Activated T-helper 2 cell treated with anti-CD3 and anti-CD28 coated beads, Interferon-gamma antibody, Interleukin-2, Interleukin-4, amounts not matched to agents 10 μg/mL and 5 μg/mL and 100 μg/mL, durations not matched to agents 14 hours and 24 hours and 36 hours (primary cell): ENCODE results near the gene HECTD3. TPM values are rescaled to one million over a fixed set of nuclear protein-coding genes. Genes with fewer than 3 reads are reported as not detected.
"Not testable (repeated sequence)": the region's sequence is repeated elsewhere in the genome, so short reads cannot be mapped to it uniquely, and the experiment has no call there.

Experiments
- DNase-seq: peaks from one replicate; pipeline ENCODE4 v3.0.0; 2021; ENCODE audit warnings: low spot score
- H3K27ac Mint-ChIP-seq: one replicate; pipeline ENCODE4 v1.8.0; 2021; ENCODE audit warnings: mixed read lengths
- H3K27me3 Mint-ChIP-seq: one replicate; pipeline ENCODE4 v1.8.0; 2021; ENCODE audit warnings: low read depth, mixed read lengths
- H3K36me3 Mint-ChIP-seq: one replicate; pipeline ENCODE4 v1.8.0; 2021; ENCODE audit warnings: low read depth, mixed read lengths
- H3K4me1 Mint-ChIP-seq: one replicate; pipeline ENCODE4 v1.8.0; 2021; ENCODE audit warnings: low read depth, mixed read lengths
- H3K4me3 Mint-ChIP-seq: one replicate; pipeline ENCODE4 v1.8.0; 2021; ENCODE audit warnings: low read depth, mild to moderate bottlenecking, moderate library complexity, mixed read lengths
- H3K9me3 Mint-ChIP-seq: one replicate; pipeline ENCODE4 v1.8.0; 2021; ENCODE audit warnings: mixed read lengths
- intact Hi-C: fragments of 100-400 bp; cut with micrococcal nuclease; formaldehyde crosslinking; loops from one replicate; pipeline ENCODE4 v1.15.1; 2023
- total RNA-seq: library from RNA; stranded (reverse); gene quantifications from 2 replicates; pipeline ENCODE4 v1.2.3, GENCODE V29; 2022

The HECTD3 gene
- total RNA-seq, 1 donor from 2014 or later, result 22.1 TPM

GRCh38 chr1:44957566-44957965 lies 53.6 kb downstream of the HECTD3 start:
- H3K27me3 Mint-ChIP-seq, intact Hi-C loops: not testable (repeated sequence)

GRCh38 chr1:44956077-44956476 lies 55.0 kb downstream of the HECTD3 start:
- H3K27me3 Mint-ChIP-seq, intact Hi-C loops, H3K4me3 Mint-ChIP-seq, DNase-seq, H3K9me3 Mint-ChIP-seq, H3K4me1 Mint-ChIP-seq, H3K27ac Mint-ChIP-seq: not testable (repeated sequence)
- H3K36me3 Mint-ChIP-seq, result peaks cover 30% of the 10 kb centered on the region

More at GRCh38 chr1:44957566-44957965, 53.6 kb downstream of the HECTD3 start:
- H3K36me3 Mint-ChIP-seq, result peaks cover 30% of the 10 kb centered on the region
- not testable (repeated sequence) for DNase-seq, H3K4me3 Mint-ChIP-seq, H3K4me1 Mint-ChIP-seq, H3K9me3 Mint-ChIP-seq, H3K27ac Mint-ChIP-seq

Other genes starting within 250 kb of the HECTD3 start
- gene RPS8, start 235.8 kb downstream of the HECTD3 start, total RNA-seq, result 2,328 and 2,356 TPM in 2 replicates
- 0.91 and 1.7 TPM in 2 replicates for gene BEST4, start 223.2 kb downstream of the HECTD3 start, total RNA-seq
- 128 and 135 TPM in 2 replicates for gene PLK3, start 210.9 kb downstream of the HECTD3 start, total RNA-seq
- gene DYNLT4, start 204.0 kb downstream of the HECTD3 start, total RNA-seq, result 0.32 TPM in 1 of 2 replicates, not detected in the other
- gene BTBD19, start 202.8 kb downstream of the HECTD3 start, total RNA-seq, result 17.0 and 19.8 TPM in 2 replicates
- gene PTCH2, start 168.1 kb downstream of the HECTD3 start, total RNA-seq, result 0.59 and 0.74 TPM in 2 replicates
- gene EIF2B3, start 24.7 kb downstream of the HECTD3 start, total RNA-seq, result 42.6 and 43.9 TPM in 2 replicates
- gene UROD, start 930 bp upstream of the HECTD3 start, total RNA-seq, result 84.8 and 85.9 TPM in 2 replicates
- 0.14 and 0.21 TPM in 2 replicates for gene ZSWIM5, start 195.3 kb upstream of the HECTD3 start, total RNA-seq